GM15510 (cell line): ENCODE data around the gene PTN.

ENCODE experiments used
- POLR2A ChIP-seq: IDR thresholded peaks from 3 replicates; pipeline ENCODE4 v1.6.1; 2011; ENCODE audit warnings: borderline replicate concordance; ENCODE audit not compliant: insufficient read length; ENCODE audit errors: extremely low read depth

PTN gene

GRCh38 chr7:137243741-137244140 lies 99.8 kb downstream of the PTN start:
- TF ChIP-seq POLR2A = no peak

GRCh38 chr7:137242616-137243015 lies 100.9 kb downstream of the PTN start:
- TF ChIP-seq POLR2A = no peak

GRCh38 chr7:137241655-137242360 lies 101.7 kb downstream of the PTN start:
- TF ChIP-seq POLR2A = no peak

- no peak for TF ChIP-seq POLR2A
These were observed 108.1 kb downstream of the PTN start for GRCh38 chr7:137235434-137235833.

- no peak for TF ChIP-seq POLR2A
These were observed 112.4 kb downstream of the PTN start for GRCh38 chr7:137231167-137231566.

- TF ChIP-seq POLR2A = no peak
These were observed 122.1 kb downstream of the PTN start for GRCh38 chr7:137221467-137221866.

- no peak for TF ChIP-seq POLR2A
These were observed 129.8 kb downstream of the PTN start for GRCh38 chr7:137213744-137214143.

- TF ChIP-seq POLR2A = no peak
These were observed 134.2 kb downstream of the PTN start for GRCh38 chr7:137209151-137209817.

GRCh38 chr7:137206770-137207169 lies 136.8 kb downstream of the PTN start:
- TF ChIP-seq POLR2A = no peak

- TF ChIP-seq POLR2A = no peak
These were observed 139.3 kb downstream of the PTN start for GRCh38 chr7:137204246-137204645.

- TF ChIP-seq POLR2A = no peak
These were observed 140.2 kb downstream of the PTN start for GRCh38 chr7:137203351-137203750.

- TF ChIP-seq POLR2A = no peak
These were observed 146.9 kb downstream of the PTN start for GRCh38 chr7:137196648-137197047.

GRCh38 chr7:137195996-137196395 lies 147.5 kb downstream of the PTN start:
- TF ChIP-seq POLR2A = no peak
